Endothelial cell of umbilical vein (primary cell): ENCODE measurements around the gene TMC1.

Experiments
- CTCF ChIP-seq, 2 donors: IDR thresholded peaks; 1 replicate in 1 of 2; 2 replicates in 1 of 2; pipeline ENCODE4 v1.5.1; 2011; ENCODE audit warnings: low read length in 2 of 2, mild to moderate bottlenecking in 2 of 2, moderate library complexity in 2 of 2, control low read depth in 1 of 2, inconsistent platforms in 1 of 2, low read depth in 1 of 2; ENCODE audit not compliant: insufficient read depth in 1 of 2; ENCODE audit errors: extremely low read depth in 1 of 2
- EZH2 ChIP-seq: IDR thresholded peaks from 2 replicates; pipeline ENCODE4 v1.6.1; 2012; ENCODE audit warnings: borderline replicate concordance, low read depth, mild to moderate bottlenecking, moderate library complexity, low read length, inconsistent platforms; ENCODE audit not compliant: severe bottlenecking
- POLR2AphosphoS5 ChIP-seq: IDR thresholded peaks from 2 replicates; pipeline ENCODE4 v1.6.1; 2012; ENCODE audit warnings: low read depth, mild to moderate bottlenecking, control low read depth, low read length, moderate library complexity; ENCODE audit not compliant: insufficient read depth

GRCh38 chr9:72839085-72839484, 317.7 kb downstream of the TMC1 start:
- no peak for TF ChIP-seq POLR2AphosphoS5
- no peak for TF ChIP-seq CTCF (IDR thresholded peaks at IDR 0.05; ENCODE audit: extremely low read depth in 1 of 2, insufficient read depth in 1 of 2, low read depth in 1 of 2, low read length in 2 of 2)
- no peak for TF ChIP-seq EZH2
